HG02642 (cell line): ENCODE data around the gene TMCC3.
"Not testable (repeated sequence)": the region's sequence is repeated elsewhere in the genome, so short reads cannot be mapped to it uniquely, and the experiment has no call there.

ENCODE experiments used
- ATAC-seq: cut with Tn5 transposase; IDR thresholded peaks from one replicate; pipeline ENCODE4 v1.9.1; 2021; ENCODE audit warnings: mild to moderate bottlenecking; ENCODE audit not compliant: unreplicated experiment, poor library complexity

TMCC3 gene, protein sequence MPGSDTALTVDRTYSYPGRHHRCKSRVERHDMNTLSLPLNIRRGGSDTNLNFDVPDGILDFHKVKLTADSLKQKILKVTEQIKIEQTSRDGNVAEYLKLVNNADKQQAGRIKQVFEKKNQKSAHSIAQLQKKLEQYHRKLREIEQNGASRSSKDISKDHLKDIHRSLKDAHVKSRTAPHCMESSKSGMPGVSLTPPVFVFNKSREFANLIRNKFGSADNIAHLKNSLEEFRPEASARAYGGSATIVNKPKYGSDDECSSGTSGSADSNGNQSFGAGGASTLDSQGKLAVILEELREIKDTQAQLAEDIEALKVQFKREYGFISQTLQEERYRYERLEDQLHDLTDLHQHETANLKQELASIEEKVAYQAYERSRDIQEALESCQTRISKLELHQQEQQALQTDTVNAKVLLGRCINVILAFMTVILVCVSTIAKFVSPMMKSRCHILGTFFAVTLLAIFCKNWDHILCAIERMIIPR

DNA sequence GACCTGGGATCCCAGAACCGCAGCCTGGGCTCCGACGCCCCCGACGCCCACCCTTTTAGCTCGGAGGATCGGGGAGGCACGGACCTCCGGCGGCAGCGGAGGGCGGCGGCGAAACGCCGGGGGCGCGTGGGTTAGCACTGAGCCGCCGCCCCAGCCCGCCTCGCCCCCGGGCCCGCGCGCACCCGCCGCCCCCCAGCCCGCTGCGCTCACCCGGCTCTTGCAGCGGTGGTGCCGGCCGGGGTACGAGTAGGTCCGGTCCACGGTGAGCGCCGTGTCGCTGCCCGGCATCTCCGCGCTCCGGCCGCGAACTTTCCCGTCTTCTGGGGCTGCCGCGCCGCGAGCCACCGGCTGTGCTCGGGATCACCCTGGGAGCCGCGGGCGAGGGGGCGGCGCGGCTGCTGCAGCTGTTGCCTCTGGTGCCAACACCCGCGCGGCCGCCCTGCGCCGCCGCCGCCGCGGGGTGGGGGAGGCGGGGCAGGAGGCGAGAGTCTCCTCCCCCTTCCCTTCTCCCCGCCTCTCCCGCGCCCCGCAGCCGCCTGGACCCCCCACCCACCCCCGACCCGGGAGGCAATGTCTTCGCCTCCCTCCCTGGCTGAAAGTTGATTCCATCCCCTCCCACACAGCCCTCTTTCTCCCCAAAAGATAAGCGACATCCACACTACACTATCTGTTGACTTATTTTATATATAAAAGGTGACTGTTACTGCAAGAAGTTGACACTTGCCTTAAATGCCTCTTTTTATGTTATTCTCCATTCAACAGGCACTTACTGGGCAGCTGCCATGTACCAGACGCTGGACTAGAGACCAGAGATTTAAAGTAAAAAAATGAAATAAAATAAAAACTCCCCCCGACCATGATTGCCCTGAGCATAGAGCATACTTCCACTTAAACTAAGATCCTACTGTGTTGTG is at the start of gene TMCC3:
Gene TMCC3 (minus strand): TSS at position 415 of the 914 bp plus-strand sequence. CDS start 127 bp downstream, at position 288.
- peak; percentile 82 for ATAC-seq

DNA sequence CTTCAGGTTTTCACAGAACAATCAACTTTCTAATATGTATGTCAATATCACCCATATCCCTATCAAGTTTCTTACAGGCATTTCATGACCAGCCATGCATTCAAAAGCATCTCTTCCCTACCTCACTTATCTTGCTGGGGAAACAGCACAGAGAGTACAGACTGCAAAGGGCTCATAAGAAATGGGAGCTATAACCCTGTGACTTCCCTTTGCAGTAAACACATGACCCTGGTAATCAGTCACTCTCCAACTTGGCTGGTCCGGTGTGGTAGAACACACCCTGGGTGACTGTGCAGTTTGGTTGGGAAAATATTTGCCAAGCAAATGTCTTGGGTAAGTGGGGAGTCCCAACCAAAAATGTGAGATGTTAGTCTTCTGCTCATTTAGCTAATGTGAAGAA is 49.4 kb upstream of the TMCC3 start:
- ATAC-seq, result no peak

DNA sequence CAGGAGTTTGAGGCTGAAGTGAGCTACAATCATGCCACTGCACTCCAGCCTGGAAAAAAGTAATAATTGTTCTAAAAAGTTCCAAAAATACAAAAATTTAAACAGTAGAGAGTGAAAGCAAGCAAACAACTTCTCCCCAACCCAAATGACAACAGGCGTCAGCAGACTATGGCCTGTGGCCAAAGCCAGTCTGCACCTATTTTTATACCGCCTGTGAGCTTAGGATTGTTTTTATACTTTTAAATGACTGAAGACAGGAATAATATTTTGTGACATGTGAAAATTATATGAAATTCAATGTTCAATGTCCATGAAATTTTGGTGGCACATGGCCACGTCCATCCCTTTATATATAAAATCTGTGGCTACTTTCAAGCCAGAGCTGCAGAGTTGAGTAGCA is 48.2 kb upstream of the TMCC3 start:
- no peak for ATAC-seq

DNA sequence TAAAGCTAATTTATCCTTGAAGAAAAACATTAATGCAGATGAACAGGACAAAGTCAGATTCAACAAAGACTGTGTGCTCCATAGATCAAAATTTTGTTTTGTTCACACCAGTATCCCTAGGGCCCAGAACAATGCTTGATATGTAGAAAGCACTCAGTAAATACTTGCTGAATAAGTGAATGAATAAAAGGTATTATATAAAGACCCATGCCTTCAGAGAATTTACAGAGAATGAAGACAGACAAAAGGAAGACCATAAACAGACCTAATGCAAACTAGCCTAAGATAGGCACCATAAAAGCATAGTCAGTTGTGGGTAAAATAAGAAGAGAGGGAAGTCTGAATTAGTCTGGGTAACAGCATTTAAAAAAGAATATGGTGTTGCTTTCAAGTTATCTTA is 47.3 kb upstream of the TMCC3 start:
- ATAC-seq, result no peak

GRCh38 chr12:94694732-94695131 is 44.4 kb upstream of the TMCC3 start:
- no peak for ATAC-seq

DNA sequence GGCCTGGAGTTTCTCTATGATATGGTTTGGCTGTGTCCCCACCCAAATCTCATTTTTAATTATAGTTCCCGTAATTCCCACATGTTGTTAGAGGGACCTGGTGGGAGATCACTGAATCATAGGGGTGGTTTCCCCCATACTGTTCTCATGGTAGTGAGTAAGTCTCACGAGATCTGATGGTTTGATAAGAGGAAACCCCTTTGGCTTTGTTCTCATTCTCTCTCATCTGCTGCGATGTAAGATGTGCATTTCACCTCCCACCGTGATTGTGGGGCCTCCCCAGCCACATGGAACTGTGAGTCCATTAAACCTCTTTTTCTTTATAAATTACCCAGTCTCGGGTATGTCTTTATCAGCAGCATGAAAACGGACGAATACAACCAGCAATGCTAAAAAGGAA is 42.5 kb upstream of the TMCC3 start:
- not testable (repeated sequence) for ATAC-seq

- no peak for ATAC-seq
These were observed 39.9 kb upstream of the TMCC3 start for GRCh38 chr12:94690198-94690771.

DNA sequence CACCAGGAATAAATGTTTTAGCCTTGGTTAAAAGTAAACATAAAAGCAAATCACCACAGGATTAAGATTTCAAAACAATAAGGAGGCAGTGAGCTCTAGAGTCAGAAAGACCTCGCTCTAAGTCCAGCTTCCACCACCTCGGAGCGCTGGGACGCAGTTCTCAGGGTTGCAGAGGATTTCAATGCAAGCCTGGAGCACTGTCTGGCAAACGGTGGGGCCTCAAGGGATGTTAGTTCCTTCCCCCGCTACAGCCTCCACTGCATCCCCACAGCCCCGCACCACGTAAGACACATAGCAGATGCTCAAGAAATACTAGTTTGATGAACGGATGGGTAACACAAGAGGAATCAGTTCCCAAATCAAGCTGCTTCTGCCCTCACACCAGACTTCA is 39.3 kb upstream of the TMCC3 start:
- no peak for ATAC-seq

- ATAC-seq, result no peak
These were observed 38.8 kb upstream of the TMCC3 start for GRCh38 chr12:94689002-94689645.

- no peak for ATAC-seq
These were observed 37.5 kb upstream of the TMCC3 start for GRCh38 chr12:94687891-94688290.

- ATAC-seq, result no peak
These were observed 36.7 kb upstream of the TMCC3 start for GRCh38 chr12:94686834-94687628.

DNA sequence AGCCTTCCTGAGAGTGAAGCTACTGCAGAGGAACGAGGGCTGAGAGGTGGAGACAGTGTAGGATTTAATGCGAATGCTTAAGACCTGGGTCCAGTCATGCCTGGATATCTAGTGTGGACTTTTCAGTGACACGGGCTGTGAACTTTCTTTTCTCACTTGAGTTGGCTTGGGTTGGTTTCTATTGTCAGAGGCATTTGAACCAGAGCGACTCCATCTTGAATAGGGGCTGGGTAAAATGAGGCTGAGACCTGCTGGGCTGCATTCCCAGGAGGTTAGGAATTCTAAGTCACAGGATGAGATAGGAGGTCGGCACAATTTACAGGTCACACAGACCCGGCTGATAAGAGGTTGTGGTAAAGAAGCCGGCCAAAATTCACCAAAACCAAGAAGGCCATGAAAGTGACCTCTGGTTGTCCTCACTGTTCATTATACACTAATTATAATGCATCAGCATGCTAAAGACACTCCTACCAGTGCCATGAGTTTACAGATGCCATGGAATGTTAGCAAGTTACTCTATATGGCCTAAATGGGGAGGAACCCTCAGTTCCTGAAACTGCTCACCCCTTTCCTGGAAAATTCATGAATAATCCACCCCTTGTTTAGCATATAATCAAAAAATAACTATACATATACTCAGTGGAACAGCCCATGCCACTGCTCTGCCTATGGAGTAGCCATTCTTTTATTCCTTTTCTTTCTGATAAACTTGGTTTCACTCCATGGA is 34.2 kb upstream of the TMCC3 start:
- no peak for ATAC-seq

GRCh38 chr12:94679554-94680195 is 29.3 kb upstream of the TMCC3 start:
- ATAC-seq, result no peak

DNA sequence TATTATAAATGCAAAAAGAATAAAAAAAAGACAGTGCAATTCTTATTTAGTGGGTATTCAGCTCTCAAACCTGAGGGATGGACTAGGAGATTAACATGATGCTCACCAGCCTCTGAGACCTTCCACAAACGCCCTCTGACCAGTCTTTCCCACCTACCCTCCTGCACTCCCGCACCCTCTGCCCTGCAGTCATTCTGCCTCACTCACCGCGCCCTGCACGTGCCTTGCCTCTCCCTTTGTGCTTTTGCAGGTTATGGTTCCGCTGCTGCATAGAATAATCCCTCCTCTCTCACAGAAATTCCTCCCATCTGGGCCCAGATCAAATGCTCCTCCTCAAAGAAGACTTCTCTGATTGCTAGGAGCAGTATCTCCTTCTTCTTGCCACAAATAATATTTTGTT is 28.5 kb upstream of the TMCC3 start:
- ATAC-seq, result no peak

DNA sequence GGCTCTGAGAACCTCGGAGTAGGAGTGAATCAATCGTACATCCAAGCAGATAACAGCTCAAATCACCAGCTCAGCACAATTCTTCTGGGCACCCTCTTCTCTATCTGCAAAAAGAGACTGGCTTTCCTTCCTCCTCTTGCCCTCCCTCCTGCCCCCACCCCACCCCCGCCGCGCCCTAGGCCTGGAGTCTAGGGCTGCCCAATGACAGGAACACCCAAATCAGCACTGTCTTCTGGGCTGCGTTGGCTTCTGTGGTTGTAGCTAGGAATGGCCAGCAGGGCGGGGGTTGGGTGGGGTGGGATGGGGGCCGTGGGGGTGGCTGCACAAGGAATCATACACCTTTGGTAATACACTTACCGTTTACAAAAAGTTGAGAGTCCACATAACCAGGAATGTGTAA is 28.0 kb upstream of the TMCC3 start:
- ATAC-seq, result no peak

DNA sequence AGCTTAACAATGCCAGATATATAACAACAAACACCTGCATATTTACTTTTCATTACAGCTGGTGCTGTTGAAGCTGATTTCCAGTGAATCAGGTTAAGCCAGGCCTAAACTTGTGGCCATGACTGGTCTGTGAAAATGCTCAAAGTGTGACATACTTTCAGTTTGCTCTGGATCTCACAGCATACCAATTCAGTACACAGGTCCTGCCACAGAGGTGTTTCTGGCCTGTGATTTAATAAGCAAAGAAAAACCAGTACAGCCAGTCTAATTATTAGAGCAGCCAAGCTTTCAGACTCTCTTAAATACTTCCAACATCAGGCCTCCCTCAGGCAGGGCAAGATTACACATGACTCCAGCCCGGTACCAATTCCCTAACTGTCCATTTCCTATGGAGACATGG is 27.4 kb upstream of the TMCC3 start:
- ATAC-seq, result no peak

DNA sequence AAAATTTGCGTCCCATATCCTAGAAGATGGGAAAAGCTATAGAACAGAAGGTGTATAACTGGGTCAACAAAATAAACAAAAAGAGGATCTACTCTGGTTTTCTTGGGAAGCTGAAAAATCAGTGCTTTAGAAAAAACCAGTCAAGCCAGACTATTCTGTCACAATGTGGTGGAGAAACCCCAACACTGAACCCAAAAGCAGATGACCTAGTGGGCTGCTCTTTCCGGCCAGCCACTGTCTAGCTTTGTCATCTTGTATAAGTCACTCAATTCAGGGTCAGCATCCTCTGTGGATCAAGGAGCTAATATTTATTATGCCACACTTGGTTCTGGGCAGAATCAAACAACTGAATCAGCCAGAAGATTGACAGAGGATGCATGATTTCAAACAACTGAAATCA is 26.6 kb upstream of the TMCC3 start:
- ATAC-seq, result no peak

DNA sequence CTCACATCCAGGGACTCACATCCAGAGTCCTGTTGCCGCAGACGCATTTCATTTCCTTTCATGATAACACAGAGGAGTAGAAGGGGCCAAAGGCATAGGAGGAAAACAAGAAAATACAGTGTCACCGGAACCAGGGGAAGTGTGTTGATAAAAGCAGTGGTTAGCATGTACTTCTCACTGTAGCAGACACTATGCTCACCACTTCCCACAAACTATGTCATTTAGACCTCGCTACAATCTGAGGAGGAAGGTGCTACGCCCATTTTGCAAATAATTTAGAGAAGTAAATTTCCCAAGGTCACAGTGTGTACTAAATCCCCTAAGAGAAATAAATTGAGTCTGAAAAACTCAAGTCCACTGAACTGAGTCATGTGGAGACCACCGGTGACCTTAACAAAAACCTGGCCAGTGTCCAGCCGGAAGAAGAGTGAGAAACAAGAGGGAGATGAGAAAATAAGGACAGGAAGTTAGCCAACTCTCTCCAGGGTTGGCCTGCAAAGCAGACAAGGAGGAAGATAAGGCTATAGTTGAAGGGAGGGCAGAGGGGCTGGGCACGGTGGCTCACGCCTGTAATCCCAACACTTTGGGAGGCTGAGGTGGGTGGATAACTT is 25.8 kb upstream of the TMCC3 start:
- ATAC-seq, result peak; percentile 56
